PC-9 (cell line): ENCODE measurements around the gene EIF4A3. TPM values are rescaled to one million over a fixed set of nuclear protein-coding genes. Genes with fewer than 3 reads are reported as not detected.

ENCODE experiments used
- BruUV-seq: library from RNA; stranded (reverse); fragments of 400-500 nt; replicated peaks from 2 replicates; lab custom pipeline; 2021; lab: Mats Ljungman, UMichigan
- CTCF ChIA-PET: fragments of 300-600 bp; sonication (Branson Sonifier 250); formaldehyde crosslinking; loops from one replicate; lab custom pipeline; 2022; ENCODE audit warnings: antibody characterized with exemption; lab: Charles Lee
- POLR2A ChIA-PET: fragments of 300-600 bp; sonication (Branson Sonifier 250); formaldehyde crosslinking; loops from one replicate; lab custom pipeline; 2022; ENCODE audit warnings: antibody characterized with exemption; ENCODE audit not compliant: unreplicated experiment; lab: Charles Lee
- DNase-seq, 2 experiments: peaks; one replicate each; pipeline versions ENCODE4 v3.0.0 to v3.0.0-alpha.2; 2015 to 2022; ENCODE audit warnings: mixed read lengths in 1 of 2
- H2AFZ ChIP-seq: fragments of 200-600 bp; sonication (generic); 2 replicates; pipeline ENCODE4 v1.8.1; 2017; ENCODE audit warnings: antibody characterized with exemption
- H3F3A ChIP-seq: fragments of 200-600 bp; sonication (generic); 2 replicates; pipeline ENCODE4 v1.8.1; 2017; ENCODE audit warnings: antibody characterized with exemption, mild to moderate bottlenecking, low read depth; ENCODE audit not compliant: insufficient read depth
- H3K27ac ChIP-seq: fragments of 200-600 bp; sonication (generic); 2 replicates; pipeline ENCODE4 v1.6.1; 2016; ENCODE audit warnings: mixed run types
- H3K27me3 ChIP-seq: fragments of 200-600 bp; sonication (generic); 2 replicates; pipeline ENCODE4 v1.6.1; 2016; ENCODE audit warnings: low read depth, mixed run types; ENCODE audit not compliant: insufficient read depth
- H3K36me3 ChIP-seq: fragments of 200-600 bp; sonication (generic); 2 replicates; pipeline ENCODE4 v1.6.1; 2016; ENCODE audit warnings: low read depth, mixed run types
- H3K4me1 ChIP-seq: fragments of 200-600 bp; sonication (generic); replicated peaks from 2 replicates; pipeline ENCODE4 v1.6.1; 2016; ENCODE audit warnings: mixed run types; ENCODE audit not compliant: insufficient read depth
- H3K4me2 ChIP-seq: fragments of 200-600 bp; sonication (generic); 2 replicates; pipeline ENCODE4 v1.6.1; 2017; ENCODE audit warnings: mixed run types
- H3K4me3 ChIP-seq: fragments of 200-600 bp; sonication (generic); 2 replicates; pipeline ENCODE4 v1.6.1; 2016; ENCODE audit warnings: mixed run types
- H3K79me2 ChIP-seq: fragments of 200-600 bp; sonication (generic); 2 replicates; pipeline ENCODE4 v1.6.1; 2017; ENCODE audit warnings: low read depth, mixed run types
- H3K9me2 ChIP-seq: fragments of 200-600 bp; sonication (generic); 2 replicates; pipeline ENCODE4 v1.8.1; 2017; ENCODE audit warnings: mild to moderate bottlenecking; ENCODE audit not compliant: insufficient read depth
- H3K9me3 ChIP-seq: fragments of 200-600 bp; sonication (generic); 2 replicates; pipeline ENCODE4 v1.8.1; 2016; ENCODE audit warnings: low read depth; ENCODE audit not compliant: insufficient read depth
- H4K20me1 ChIP-seq: fragments of 200-600 bp; sonication (generic); 2 replicates; pipeline ENCODE4 v1.8.1; 2017; ENCODE audit not compliant: insufficient read depth
- CTCF ChIP-seq: fragments of 200-600 bp; sonication (generic); conservative IDR thresholded peaks from 2 replicates; pipeline ENCODE4 v1.6.1; 2017; ENCODE audit warnings: mixed run types, antibody characterized with exemption, mild to moderate bottlenecking, moderate library complexity
- EZH2 ChIP-seq: fragments of 200-600 bp; sonication (generic); IDR thresholded peaks from 2 replicates; pipeline ENCODE4 v1.8.0; 2017; ENCODE audit warnings: antibody characterized with exemption, low read depth
- intact Hi-C: fragments of 100-400 bp; cut with micrococcal nuclease; formaldehyde crosslinking; loops from one replicate; pipeline ENCODE4 v1.10.0; 2022; ENCODE audit not compliant: unreplicated experiment
- total RNA-seq: library from RNA; stranded (reverse); gene quantifications from 2 replicates; pipeline ENCODE4 v1.2.3, GENCODE V29; 2021

EIF4A3 gene
- total RNA-seq, 1 experiment from 2014 or later = 114 TPM

GRCh38 chr17:80182118-80182844 lies 35.4 kb upstream of the EIF4A3 start:
- Histone ChIP-seq H3K4me1 (no peaks in the 10 kb centered on the region), H3K27me3 (no peaks in the 10 kb centered on the region), H3K27ac (no peak overlapping the region), H3F3A (no peaks in the 10 kb centered on the region), H3K36me3 (no peaks in the 10 kb centered on the region), H2AFZ (no peak overlapping the region), H3K79me2 (no peaks in the 10 kb centered on the region), H3K9me2 (no peaks in the 10 kb centered on the region), H4K20me1 (no peaks in the 10 kb centered on the region), H3K4me3 (no peak overlapping the region), H3K4me2 (no peak overlapping the region), H3K9me3 (no peaks in the 10 kb centered on the region)
- CTCF ChIA-PET = no interaction called here
- intact Hi-C loops = no loop called here
- POLR2A ChIA-PET = no interaction called here
- TF ChIP-seq EZH2 = no peak
- no peak for TF ChIP-seq CTCF
- DNase-seq = no peak
- no TSS peak for BruUV-seq

- H3K4me1 ChIP-seq = no peaks in the 10 kb centered on the region
- no peak overlapping the region for H2AFZ ChIP-seq
- intact Hi-C loops = no loop called here
- no peak for DNase-seq
- ChIA-PET POLR2A (no interaction called here), CTCF (no interaction called here)
- no peak overlapping the region for H3K4me3 ChIP-seq
- H3F3A ChIP-seq = no peaks in the 10 kb centered on the region
- no peak overlapping the region for H3K4me2 ChIP-seq
- no TSS peak for BruUV-seq
- H3K27ac ChIP-seq = no peak overlapping the region
- H3K9me3 ChIP-seq = no peaks in the 10 kb centered on the region
- H3K27me3 ChIP-seq = no peaks in the 10 kb centered on the region
- no peaks in the 10 kb centered on the region for H3K79me2 ChIP-seq
- H3K9me2 ChIP-seq = no peaks in the 10 kb centered on the region
- H4K20me1 ChIP-seq = no peaks in the 10 kb centered on the region
- no peaks in the 10 kb centered on the region for H3K36me3 ChIP-seq
- TF ChIP-seq EZH2 = no peak
These were observed 34.5 kb upstream of the EIF4A3 start for GRCh38 chr17:80181431-80181830.

- no peaks in the 10 kb centered on the region for H3K36me3 ChIP-seq
- no peak overlapping the region for H3K4me3 ChIP-seq
- H4K20me1 ChIP-seq = no peaks in the 10 kb centered on the region
- H3K9me2 ChIP-seq = no peaks in the 10 kb centered on the region
- POLR2A ChIA-PET = no interaction called here
- 0 out of 2 replicates have a peak, but pooled peaks cover 2% of the 10 kb centered on the region for H3K4me1 ChIP-seq
- H3K4me2 ChIP-seq = no peak overlapping the region
- H3K79me2 ChIP-seq = no peaks in the 10 kb centered on the region
- DNase-seq = no peak
- H3K27me3 ChIP-seq = no peaks in the 10 kb centered on the region
- H3F3A ChIP-seq = no peaks in the 10 kb centered on the region
- no peak for TF ChIP-seq CTCF
- intact Hi-C loops = no loop called here
- H2AFZ ChIP-seq = no peak overlapping the region
- H3K9me3 ChIP-seq = no peaks in the 10 kb centered on the region
- CTCF ChIA-PET = no interaction called here
- H3K27ac ChIP-seq = no peak overlapping the region
- no TSS peak for BruUV-seq
These were observed 33.3 kb upstream of the EIF4A3 start for GRCh38 chr17:80180192-80180591.
